ENCODE results near the gene SNX13.
"Not testable (repeated sequence)": the region's sequence is repeated elsewhere in the genome, so short reads cannot be mapped to it uniquely, and the experiment has no call there.

Gene SNX13

DNA sequence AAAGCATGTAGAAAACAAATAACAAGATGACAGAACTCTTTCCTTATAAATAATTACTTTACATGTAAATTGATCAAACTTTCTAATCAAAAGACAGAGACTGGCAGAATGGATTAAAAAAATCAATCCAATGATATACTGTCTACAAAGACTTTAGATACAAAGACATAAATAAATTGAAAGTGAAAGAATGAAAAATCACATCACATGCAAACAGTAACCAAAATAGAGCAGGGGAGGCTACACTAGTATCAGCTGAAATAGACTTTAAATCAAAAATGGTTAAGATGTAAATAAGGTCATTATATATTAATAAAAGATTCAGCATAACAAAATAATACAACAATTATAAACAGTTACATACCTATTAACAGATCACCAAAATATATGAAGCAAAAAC, 97.3 kb downstream of the SNX13 start:
- TF ChIP-seq Cebpa-rat (IDR thresholded peaks at IDR 0.05) = no peak
- H3K27ac ChIP-seq = no peak overlapping the region
- no peaks in the 10 kb centered on the region for H3K27me3 ChIP-seq
- H3K4me3 ChIP-seq = no peak overlapping the region
- H4K20me1 ChIP-seq = peaks cover 0 to 17% (median 0%) of the 10 kb centered on the region in 11 experiments; a peak in 4 of 22 replicates
- no peaks in the 10 kb centered on the region for H3K4me1 ChIP-seq
- peaks cover 25 to 92% (median 47%) of the 10 kb centered on the region in 11 experiments for H3K36me3 ChIP-seq
- no peaks in the 10 kb centered on the region for H3K9me3 ChIP-seq (replicated peaks in 1 of 11)
- H3K4me2 ChIP-seq = no peak overlapping the region
- no peak overlapping the region for H3K9ac ChIP-seq

DNA sequence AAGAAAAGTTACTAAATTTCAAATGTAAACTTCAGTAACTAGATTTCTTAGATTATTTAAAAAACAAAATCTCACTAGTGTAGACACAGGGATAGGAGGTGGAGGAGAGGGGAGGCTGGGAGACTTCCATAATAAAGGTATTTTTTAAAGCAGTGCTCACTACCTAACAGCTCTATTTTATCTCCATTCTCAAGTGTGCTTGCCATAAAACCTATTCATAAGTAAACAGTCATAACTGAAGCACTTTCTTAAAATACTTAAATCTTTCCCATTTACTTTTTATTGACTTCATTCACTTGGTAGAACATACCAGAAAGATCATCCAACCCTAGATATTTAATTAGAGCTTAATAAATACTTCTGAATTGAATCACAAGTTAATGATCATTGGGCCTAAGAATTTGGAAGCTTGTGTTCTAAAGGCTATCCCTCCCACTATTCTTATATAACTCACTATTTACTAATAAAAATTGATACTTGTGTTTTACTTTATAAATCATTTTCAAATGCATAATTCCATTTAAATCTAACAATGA, 107.4 kb downstream of the SNX13 start:
- H3K9ac ChIP-seq = no peak overlapping the region
- no peak overlapping the region for H3K4me3 ChIP-seq
- H3K4me2 ChIP-seq = no peak overlapping the region
- peaks cover 8 to 82% (median 23%) of the 10 kb centered on the region in 11 experiments; a peak in 20 of 22 replicates for H3K36me3 ChIP-seq
- H3K27me3 ChIP-seq = no peaks in the 10 kb centered on the region
- TF ChIP-seq Cebpa-rat (IDR thresholded peaks at IDR 0.05) = no peak
- H3K27ac ChIP-seq = no peak overlapping the region
- no peaks in the 10 kb centered on the region for H3K9me3 ChIP-seq (replicated peaks in 1 of 11)
- no peaks in the 10 kb centered on the region for H3K4me1 ChIP-seq
- H4K20me1 ChIP-seq = no peaks in the 10 kb centered on the region

GRCh38 chr7:17832242-17832641, 108.1 kb downstream of the SNX13 start:
- H3K36me3 ChIP-seq = peaks cover 5 to 80% (median 22%) of the 10 kb centered on the region in 11 experiments; a peak in 18 of 22 replicates
- H4K20me1 ChIP-seq = no peaks in the 10 kb centered on the region
- no peak overlapping the region for H3K9ac ChIP-seq
- no peak overlapping the region for H3K27ac ChIP-seq
- no peaks in the 10 kb centered on the region for H3K27me3 ChIP-seq
- H3K4me3 ChIP-seq = no peak overlapping the region
- H3K4me2 ChIP-seq = no peak overlapping the region
- no peaks in the 10 kb centered on the region for H3K9me3 ChIP-seq (replicated peaks in 1 of 11)
- H3K4me1 ChIP-seq = no peaks in the 10 kb centered on the region
- TF ChIP-seq Cebpa-rat (IDR thresholded peaks at IDR 0.05) = no peak

- peaks cover 0 to 76% (median 22%) of the 10 kb centered on the region in 11 experiments; a peak in 17 of 22 replicates for H3K36me3 ChIP-seq
- no peaks in the 10 kb centered on the region for H4K20me1 ChIP-seq
- H3K4me2 ChIP-seq = no peak overlapping the region
- H3K4me1 ChIP-seq = no peaks in the 10 kb centered on the region
- no peak for TF ChIP-seq Cebpa-rat (IDR thresholded peaks at IDR 0.05)
- H3K27me3 ChIP-seq = no peaks in the 10 kb centered on the region
- no peak overlapping the region for H3K27ac ChIP-seq
- no peaks in the 10 kb centered on the region for H3K9me3 ChIP-seq (replicated peaks in 1 of 11)
- no peak overlapping the region for H3K4me3 ChIP-seq
- no peak overlapping the region for H3K9ac ChIP-seq
Measured at GRCh38 chr7:17830206-17830605, 110.1 kb downstream of the SNX13 start.

GRCh38 chr7:17829001-17829400, 111.3 kb downstream of the SNX13 start:
- Histone ChIP-seq H4K20me1 (no peaks in the 10 kb centered on the region), H3K9ac (no peak overlapping the region), H3K27me3 (no peaks in the 10 kb centered on the region), H3K27ac (no peak overlapping the region), H3K4me2 (no peak overlapping the region), H3K9me3 (replicated peaks in 1 of 11) (no peaks in the 10 kb centered on the region), H3K4me1 (no peaks in the 10 kb centered on the region), H3K36me3 (peaks cover 7 to 78% (median 27%) of the 10 kb centered on the region in 11 experiments; a peak in 20 of 22 replicates), H3K4me3 (no peak overlapping the region)
- no peak for TF ChIP-seq Cebpa-rat (IDR thresholded peaks at IDR 0.05)

- Histone ChIP-seq H4K20me1 (peaks cover 0 to 3% (median 0%) of the 10 kb centered on the region in 11 experiments; a peak in 1 of 22 replicates), H3K27me3 (no peaks in the 10 kb centered on the region), H3K9ac (no peak overlapping the region), H3K36me3 (peaks cover 15 to 79% (median 41%) of the 10 kb centered on the region in 11 experiments; a peak in 21 of 22 replicates), H3K4me1 (no peaks in the 10 kb centered on the region), H3K9me3 (replicated peaks in 1 of 11) (no peaks in the 10 kb centered on the region), H3K4me2 (no peak overlapping the region), H3K4me3 (no peak overlapping the region), H3K27ac (no peak overlapping the region)
- TF ChIP-seq Cebpa-rat (IDR thresholded peaks at IDR 0.05) = no peak
Measured at GRCh38 chr7:17822547-17823173, 117.6 kb downstream of the SNX13 start.

DNA sequence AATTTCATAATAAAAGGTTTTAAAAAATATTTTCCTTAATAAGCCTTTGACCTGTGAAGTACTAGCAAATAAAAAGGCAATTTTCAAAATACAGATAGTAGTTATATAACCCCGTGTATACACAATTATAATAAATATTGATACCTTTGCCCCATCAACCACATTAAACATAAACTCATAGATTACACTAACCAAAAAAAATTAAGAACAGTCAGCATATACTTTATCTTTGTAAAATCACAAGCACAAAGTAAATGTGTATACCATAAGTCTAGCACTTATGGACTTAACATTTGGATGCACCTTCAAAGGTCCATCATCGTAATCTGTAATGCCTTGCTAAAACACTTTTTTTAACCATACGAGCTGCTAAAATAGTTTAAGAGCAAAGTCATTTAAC, 123.4 kb downstream of the SNX13 start:
- peaks cover 0 to 8% (median 0%) of the 10 kb centered on the region in 11 experiments; a peak in 1 of 22 replicates for H4K20me1 ChIP-seq
- H3K9me3 ChIP-seq (replicated peaks in 1 of 11) = peaks cover 10 to 22% (median 15%) of the 10 kb centered on the region in 11 experiments
- H3K4me3 ChIP-seq = no peak overlapping the region
- H3K4me2 ChIP-seq = no peak overlapping the region
- no peaks in the 10 kb centered on the region for H3K4me1 ChIP-seq
- no peak overlapping the region for H3K9ac ChIP-seq
- no peak for TF ChIP-seq Cebpa-rat (IDR thresholded peaks at IDR 0.05)
- H3K27ac ChIP-seq = no peak overlapping the region
- H3K27me3 ChIP-seq = no peaks in the 10 kb centered on the region
- peaks cover 25 to 83% (median 43%) of the 10 kb centered on the region in 11 experiments for H3K36me3 ChIP-seq

DNA sequence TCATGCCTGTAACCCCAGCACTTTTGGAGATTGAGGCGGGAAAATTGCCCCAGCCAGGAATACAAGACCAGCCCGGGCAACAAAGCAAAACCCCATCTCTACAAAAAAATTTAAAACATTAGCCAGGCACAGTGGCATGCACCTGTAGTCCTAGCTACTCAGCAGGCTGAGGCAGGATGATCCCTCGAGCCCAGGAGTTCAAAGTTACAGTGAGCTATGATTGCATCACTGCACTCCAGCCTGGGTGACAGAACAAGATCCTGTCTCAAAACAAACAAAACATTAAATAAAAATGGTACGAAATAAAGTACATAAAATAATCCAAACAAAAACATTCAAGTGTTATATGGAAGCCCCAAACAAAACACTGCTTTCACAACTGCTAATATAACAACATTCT, 125.0 kb downstream of the SNX13 start:
- no peak overlapping the region for H3K4me2 ChIP-seq
- H3K9me3 ChIP-seq (replicated peaks in 1 of 11) = peaks cover 16 to 33% (median 21%) of the 10 kb centered on the region in 11 experiments
- no peaks in the 10 kb centered on the region for H3K27me3 ChIP-seq
- H4K20me1 ChIP-seq = peaks cover 0 to 11% (median 0%) of the 10 kb centered on the region in 11 experiments; a peak in 1 of 22 replicates
- H3K27ac ChIP-seq = no peak overlapping the region
- H3K36me3 ChIP-seq = peaks cover 27 to 87% (median 42%) of the 10 kb centered on the region in 11 experiments
- H3K9ac ChIP-seq = no peak overlapping the region
- 0 out of 22 replicates have a peak, but pooled peaks of 1 of the 11 experiments have one; percentile 9 for TF ChIP-seq Cebpa-rat (IDR thresholded peaks at IDR 0.05)
- no peaks in the 10 kb centered on the region for H3K4me1 ChIP-seq
- no peak overlapping the region for H3K4me3 ChIP-seq

GRCh38 chr7:17814058-17814457, 126.2 kb downstream of the SNX13 start:
- H3K27me3 ChIP-seq = no peaks in the 10 kb centered on the region
- no peak overlapping the region for H3K27ac ChIP-seq
- peaks cover 0 to 18% (median 0%) of the 10 kb centered on the region in 11 experiments; a peak in 1 of 22 replicates for H4K20me1 ChIP-seq
- H3K4me3 ChIP-seq = no peak overlapping the region
- H3K9me3 ChIP-seq (replicated peaks in 1 of 11) = peaks cover 16 to 33% (median 22%) of the 10 kb centered on the region in 11 experiments
- no peak overlapping the region for H3K9ac ChIP-seq
- no peak for TF ChIP-seq Cebpa-rat (IDR thresholded peaks at IDR 0.05)
- no peak overlapping the region for H3K4me2 ChIP-seq
- peaks cover 26 to 89% (median 40%) of the 10 kb centered on the region in 11 experiments for H3K36me3 ChIP-seq
- no peaks in the 10 kb centered on the region for H3K4me1 ChIP-seq

GRCh38 chr7:17809215-17809614, 131.1 kb downstream of the SNX13 start:
- not testable (repeated sequence) for H3K4me1 ChIP-seq, H3K27ac ChIP-seq, H3K4me2 ChIP-seq, H3K4me3 ChIP-seq, H3K27me3 ChIP-seq, H3K9ac ChIP-seq
- peaks cover 16 to 33% (median 25%) of the 10 kb centered on the region in 11 experiments for H3K9me3 ChIP-seq (replicated peaks in 1 of 11)
- peaks cover 35 to 91% (median 45%) of the 10 kb centered on the region in 11 experiments for H3K36me3 ChIP-seq
- H4K20me1 ChIP-seq = peaks cover 0 to 30% (median 0%) of the 10 kb centered on the region in 11 experiments; a peak in 4 of 22 replicates
